HEK293 (cell line): ENCODE measurements around the gene TSPAN10.

Source experiments
- CTCF ChIA-PET: fragments of 350-600 bp; formaldehyde crosslinking; extraction: SDS; loops from one replicate; lab custom pipeline; 2021; ENCODE audit warnings: antibody characterized with exemption; lab: Yijun Ruan, JAX
- POLR2A ChIA-PET: fragments of 300-600 bp; formaldehyde crosslinking; extraction: SDS; loops from one replicate; lab custom pipeline; 2020; ENCODE audit warnings: antibody characterized with exemption, inconsistent platforms; lab: Yijun Ruan, JAX
- H3K27ac ChIP-seq: fragments of 200-500 bp; sonication (Bioruptor generic); 2 replicates; pipeline ENCODE4 v1.5.1; 2014; ENCODE audit warnings: low read depth, low read length, control low read depth, inconsistent platforms; ENCODE audit errors: extremely low read depth
- H3K36me3 ChIP-seq, 2 experiments: fragments of 200-500 bp in 1 of 2; sonication (Bioruptor generic) in 1 of 2; 1 replicate in 1 of 2; 2 replicates in 1 of 2; pipeline ENCODE4 v1.5.1; 2014 to 2017; ENCODE audit warnings: inconsistent platforms in 2 of 2, low read length in 2 of 2; ENCODE audit not compliant: control insufficient read depth in 2 of 2, insufficient read depth in 1 of 2
- H3K4me1 ChIP-seq: fragments of 200-500 bp; sonication (Bioruptor generic); 2 replicates; pipeline ENCODE4 v1.5.1; 2014; ENCODE audit warnings: mild to moderate bottlenecking, low read length, inconsistent platforms; ENCODE audit not compliant: control insufficient read depth, insufficient read depth
- H3K4me3 ChIP-seq: 2 replicates; pipeline ENCODE4 v1.5.1; 2011; ENCODE audit warnings: low read depth, mild to moderate bottlenecking, control low read depth, low read length, moderate library complexity
- H3K9me3 ChIP-seq: fragments of 200-500 bp; sonication (Bioruptor generic); 2 replicates; pipeline ENCODE4 v1.5.1; 2014; ENCODE audit warnings: low read depth, low read length, inconsistent platforms; ENCODE audit not compliant: control insufficient read depth, insufficient read depth
- GFI1B ChIP-seq: fragments of 450-650 bp; formaldehyde crosslinking; IDR thresholded peaks from 2 replicates; pipeline ENCODE4 v1.5.1; 2016; ENCODE audit warnings: missing biosample characterization, missing genetic modification characterization
- HOXA7 ChIP-seq: sonication (generic); formaldehyde crosslinking; IDR thresholded peaks from 2 replicates; pipeline ENCODE4 v1.8.1; 2022; ENCODE audit warnings: missing genetic modification reagents, borderline replicate concordance
- OVOL3 ChIP-seq: fragments of 450-650 bp; formaldehyde crosslinking; IDR thresholded peaks from 2 replicates; pipeline ENCODE4 v1.5.1; 2016; ENCODE audit warnings: missing biosample characterization, missing genetic modification characterization
- RBAK ChIP-seq: fragments of 450-650 bp; formaldehyde crosslinking; IDR thresholded peaks from 2 replicates; pipeline ENCODE4 v1.5.1; 2016; ENCODE audit warnings: missing biosample characterization, missing genetic modification characterization
- SP2 ChIP-seq: fragments of 450-650 bp; formaldehyde crosslinking; IDR thresholded peaks from 2 replicates; pipeline ENCODE4 v1.5.1; 2016; ENCODE audit warnings: missing biosample characterization, missing genetic modification characterization
- SP7 ChIP-seq: fragments of 450-650 bp; formaldehyde crosslinking; IDR thresholded peaks from 2 replicates; pipeline ENCODE4 v1.5.1; 2016; ENCODE audit warnings: missing biosample characterization, missing genetic modification characterization
- ZBTB48 ChIP-seq: fragments of 450-650 bp; formaldehyde crosslinking; IDR thresholded peaks from 2 replicates; pipeline ENCODE4 v1.5.1; 2016; ENCODE audit warnings: missing biosample characterization, missing genetic modification characterization
- ZFHX2 ChIP-seq: fragments of 450-650 bp; formaldehyde crosslinking; conservative IDR thresholded peaks from 2 replicates; pipeline ENCODE4 v1.5.1; 2016; ENCODE audit warnings: missing biosample characterization, missing genetic modification characterization
- ZFP69B ChIP-seq: fragments of 450-650 bp; formaldehyde crosslinking; IDR thresholded peaks from 2 replicates; pipeline ENCODE4 v1.5.1; 2016; ENCODE audit warnings: missing biosample characterization, missing genetic modification characterization
- ZIC2 ChIP-seq: fragments of 450-650 bp; formaldehyde crosslinking; IDR thresholded peaks from 2 replicates; pipeline ENCODE4 v1.5.1; 2016; ENCODE audit warnings: missing biosample characterization, missing genetic modification characterization
- ZNF10 ChIP-seq: fragments of 450-650 bp; formaldehyde crosslinking; IDR thresholded peaks from 2 replicates; pipeline ENCODE4 v1.5.1; 2017; ENCODE audit warnings: missing biosample characterization, missing genetic modification characterization
- ZNF146 ChIP-seq: fragments of 450-650 bp; formaldehyde crosslinking; IDR thresholded peaks from 2 replicates; pipeline ENCODE4 v1.5.1; 2016; ENCODE audit warnings: missing biosample characterization, missing genetic modification characterization
- ZNF16 ChIP-seq: fragments of 450-650 bp; formaldehyde crosslinking; IDR thresholded peaks from 2 replicates; pipeline ENCODE4 v1.5.1; 2016; ENCODE audit warnings: low read depth, missing biosample characterization, missing genetic modification characterization
- ZNF175 ChIP-seq: fragments of 450-650 bp; formaldehyde crosslinking; IDR thresholded peaks from 2 replicates; pipeline ENCODE4 v1.5.1; 2016; ENCODE audit warnings: missing biosample characterization, missing genetic modification characterization
- ZNF514 ChIP-seq: fragments of 450-650 bp; formaldehyde crosslinking; IDR thresholded peaks from 2 replicates; pipeline ENCODE4 v1.5.1; 2016; ENCODE audit warnings: missing biosample characterization, missing genetic modification characterization
- ZNF670 ChIP-seq: fragments of 450-650 bp; formaldehyde crosslinking; IDR thresholded peaks from 2 replicates; pipeline ENCODE4 v1.5.1; 2016; ENCODE audit warnings: missing biosample characterization, missing genetic modification characterization, low read depth
- ZNF76 ChIP-seq: fragments of 450-650 bp; formaldehyde crosslinking; IDR thresholded peaks from 2 replicates; pipeline ENCODE4; 2016; ENCODE audit warnings: low read depth, missing biosample characterization, missing genetic modification characterization, borderline replicate concordance
- TF ChIP-seq, protein P1 (sequence below): fragments of 450-650 bp; formaldehyde crosslinking; IDR thresholded peaks from 2 replicates; pipeline ENCODE4 v1.5.1; 2016; ENCODE audit warnings: missing biosample characterization, missing genetic modification characterization
- TF ChIP-seq, protein P2 (sequence below): fragments of 450-650 bp; formaldehyde crosslinking; IDR thresholded peaks from 2 replicates; pipeline ENCODE4 v1.5.1; 2016; ENCODE audit warnings: missing biosample characterization, missing genetic modification characterization
- TF ChIP-seq, protein P3 (sequence below): fragments of 450-650 bp; formaldehyde crosslinking; IDR thresholded peaks from 2 replicates; pipeline ENCODE4 v1.5.1; 2016; ENCODE audit warnings: missing biosample characterization, missing genetic modification characterization
- TF ChIP-seq, protein P4 (sequence below): fragments of 450-650 bp; formaldehyde crosslinking; IDR thresholded peaks from 2 replicates; pipeline ENCODE4 v1.5.1; 2017; ENCODE audit warnings: missing biosample characterization, missing genetic modification characterization
- TF ChIP-seq, protein P5 (sequence below): fragments of 450-650 bp; formaldehyde crosslinking; IDR thresholded peaks from 2 replicates; pipeline ENCODE4 v1.5.1; 2016; ENCODE audit warnings: missing biosample characterization, missing genetic modification characterization, borderline replicate concordance
- TF ChIP-seq, protein P6 (sequence below): fragments of 450-650 bp; formaldehyde crosslinking; IDR thresholded peaks from 2 replicates; pipeline ENCODE4 v1.5.1; 2016; ENCODE audit warnings: missing biosample characterization, missing genetic modification characterization

TSPAN10 gene

DNA sequence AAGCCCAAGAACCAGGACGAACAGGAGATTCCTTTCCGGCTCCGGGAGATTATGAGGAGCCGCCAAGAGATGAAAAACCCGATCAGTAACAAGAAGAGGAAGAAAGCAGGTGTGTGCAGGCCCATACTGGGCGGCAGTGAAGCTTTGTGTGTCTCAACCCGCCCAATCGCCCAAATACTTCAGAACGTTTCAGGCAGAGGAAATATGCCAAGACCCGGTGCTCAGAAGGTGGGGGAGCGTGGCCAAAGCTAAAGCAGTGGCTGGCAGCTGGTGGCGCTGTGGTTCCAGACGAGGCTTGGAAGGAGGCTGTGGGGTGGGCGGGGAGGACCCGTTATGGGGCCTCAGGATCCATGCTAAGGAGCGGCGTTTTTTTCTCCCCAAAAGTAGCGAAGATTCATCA, 30.8 kb downstream of the TSPAN10 start (continued):
- TF ChIP-seq, protein P1, sequence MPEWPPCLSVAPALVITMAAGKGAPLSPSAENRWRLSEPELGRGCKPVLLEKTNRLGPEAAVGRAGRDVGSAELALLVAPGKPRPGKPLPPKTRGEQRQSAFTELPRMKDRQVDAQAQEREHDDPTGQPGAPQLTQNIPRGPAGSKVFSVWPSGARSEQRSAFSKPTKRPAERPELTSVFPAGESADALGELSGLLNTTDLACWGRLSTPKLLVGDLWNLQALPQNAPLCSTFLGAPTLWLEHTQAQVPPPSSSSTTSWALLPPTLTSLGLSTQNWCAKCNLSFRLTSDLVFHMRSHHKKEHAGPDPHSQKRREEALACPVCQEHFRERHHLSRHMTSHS = no peak
- TF ChIP-seq, protein P2, sequence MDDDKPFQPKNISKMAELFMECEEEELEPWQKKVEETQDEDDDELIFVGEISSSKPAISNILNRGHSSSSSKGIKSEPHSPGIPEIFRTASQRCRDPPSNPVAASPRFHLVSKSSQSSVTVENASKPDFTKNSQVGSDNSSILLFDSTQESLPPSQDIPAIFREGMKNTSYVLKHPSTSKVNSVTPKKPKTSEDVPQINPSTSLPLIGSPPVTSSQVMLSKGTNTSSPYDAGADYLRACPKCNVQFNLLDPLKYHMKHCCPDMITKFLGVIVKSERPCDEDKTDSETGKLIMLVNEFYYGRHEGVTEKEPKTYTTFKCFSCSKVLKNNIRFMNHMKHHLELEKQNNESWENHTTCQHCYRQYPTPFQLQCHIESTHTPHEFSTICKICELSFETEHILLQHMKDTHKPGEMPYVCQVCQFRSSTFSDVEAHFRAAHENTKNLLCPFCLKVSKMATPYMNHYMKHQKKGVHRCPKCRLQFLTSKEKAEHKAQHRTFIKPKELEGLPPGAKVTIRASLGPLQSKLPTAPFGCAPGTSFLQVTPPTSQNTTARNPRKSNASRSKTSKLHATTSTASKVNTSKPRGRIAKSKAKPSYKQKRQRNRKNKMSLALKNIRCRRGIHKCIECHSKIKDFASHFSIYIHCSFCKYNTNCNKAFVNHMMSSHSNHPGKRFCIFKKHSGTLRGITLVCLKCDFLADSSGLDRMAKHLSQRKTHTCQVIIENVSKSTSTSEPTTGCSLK = no peak
- TF ChIP-seq ZFHX2 (tag by site-specific recombination) (0 out of 2 replicates have a peak, but pooled peaks have one; percentile 20), SP2 (tag by site-specific recombination) (peak; percentile 15; the same call in 1 of the 2 replicates), ZNF670 (tag by site-specific recombination) (no peak), ZNF514 (no peak)
- TF ChIP-seq, protein P3, sequence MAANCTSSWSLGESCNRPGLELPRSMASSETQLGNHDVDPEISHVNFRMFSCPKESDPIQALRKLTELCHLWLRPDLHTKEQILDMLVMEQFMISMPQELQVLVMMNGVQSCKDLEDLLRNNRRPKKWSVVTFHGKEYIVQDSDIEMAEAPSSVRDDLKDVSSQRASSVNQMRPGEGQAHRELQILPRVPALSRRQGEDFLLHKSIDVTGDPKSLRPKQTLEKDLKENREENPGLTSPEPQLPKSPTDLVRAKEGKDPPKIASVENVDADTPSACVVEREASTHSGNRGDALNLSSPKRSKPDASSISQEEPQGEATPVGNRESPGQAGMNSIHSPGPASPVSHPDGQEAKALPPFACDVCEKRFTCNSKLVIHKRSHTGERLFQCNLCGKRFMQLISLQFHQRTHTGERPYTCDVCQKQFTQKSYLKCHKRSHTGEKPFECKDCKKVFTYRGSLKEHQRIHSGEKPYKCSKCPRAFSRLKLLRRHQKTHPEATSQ (tag by site-specific recombination) = no peak
- TF ChIP-seq, protein P4, sequence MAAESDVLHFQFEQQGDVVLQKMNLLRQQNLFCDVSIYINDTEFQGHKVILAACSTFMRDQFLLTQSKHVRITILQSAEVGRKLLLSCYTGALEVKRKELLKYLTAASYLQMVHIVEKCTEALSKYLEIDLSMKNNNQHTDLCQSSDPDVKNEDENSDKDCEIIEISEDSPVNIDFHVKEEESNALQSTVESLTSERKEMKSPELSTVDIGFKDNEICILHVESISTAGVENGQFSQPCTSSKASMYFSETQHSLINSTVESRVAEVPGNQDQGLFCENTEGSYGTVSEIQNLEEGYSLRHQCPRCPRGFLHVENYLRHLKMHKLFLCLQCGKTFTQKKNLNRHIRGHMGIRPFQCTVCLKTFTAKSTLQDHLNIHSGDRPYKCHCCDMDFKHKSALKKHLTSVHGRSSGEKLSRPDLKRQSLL (tag by site-specific recombination) = no peak
- TF ChIP-seq, all 188 proteins: peak for 4

DNA sequence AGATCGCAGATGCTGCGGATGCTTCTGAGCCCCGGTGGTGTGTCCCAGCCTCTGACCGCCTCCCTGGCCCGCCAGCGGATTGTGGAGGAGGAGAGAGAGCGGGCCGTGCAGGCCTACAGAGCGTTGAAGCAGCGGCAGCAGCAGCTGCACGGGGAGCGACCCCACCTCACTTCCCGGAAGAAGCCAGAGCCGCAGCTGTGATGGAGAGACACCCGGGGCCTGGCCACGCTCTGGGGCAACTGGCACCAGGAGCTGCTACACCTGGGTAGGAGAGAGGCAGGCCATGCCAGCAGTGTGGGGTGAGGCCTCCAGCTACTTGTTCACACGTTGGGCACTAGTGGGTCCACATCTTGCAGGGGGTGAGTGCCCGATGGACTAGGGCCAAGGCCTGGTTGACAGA, 35.5 kb downstream of the TSPAN10 start:
- Histone ChIP-seq H3K4me1 (peaks cover 4% of the 10 kb centered on the region; the same call in 1 of the 2 replicates), H3K4me3 (no peak overlapping the region), H3K9me3 (no peaks in the 10 kb centered on the region), H3K27ac (no peak overlapping the region), H3K36me3 (peaks cover 47 to 76% of the 10 kb centered on the region in 2 experiments; a peak in 2 of 3 replicates)
- ChIA-PET CTCF (interaction anchor here (0.6 to 0.9 kb wide), 2 partner anchors 11 to 14 kb away, joined by 3 to 7 read pairs; partner anchors contain the start of genes ARL16 and HGS), POLR2A (interaction anchor here (0.6 to 3.0 kb wide), 3 partner anchors 10 to 38 kb away, joined by 3 to 16 read pairs (median 3); partner anchors contain the start of genes ARL16 and HGS)
- TF ChIP-seq OVOL3 (tag by site-specific recombination) (no peak), ZNF146 (no peak), ZFP69B (no peak), ZIC2 (tag by site-specific recombination) (no peak), ZNF10 (tag by site-specific recombination) (no peak), ZNF16 (tag by site-specific recombination) (no peak), GFI1B (no peak), SP7 (tag by site-specific recombination) (no peak), RBAK (tag by site-specific recombination) (no peak), ZNF76 (no peak), ZNF175 (tag by site-specific recombination) (no peak), ZBTB48 (tag by site-specific recombination) (no peak), HOXA7 (CRISPR knock-in tag) (no peak)
- TF ChIP-seq, protein P5, sequence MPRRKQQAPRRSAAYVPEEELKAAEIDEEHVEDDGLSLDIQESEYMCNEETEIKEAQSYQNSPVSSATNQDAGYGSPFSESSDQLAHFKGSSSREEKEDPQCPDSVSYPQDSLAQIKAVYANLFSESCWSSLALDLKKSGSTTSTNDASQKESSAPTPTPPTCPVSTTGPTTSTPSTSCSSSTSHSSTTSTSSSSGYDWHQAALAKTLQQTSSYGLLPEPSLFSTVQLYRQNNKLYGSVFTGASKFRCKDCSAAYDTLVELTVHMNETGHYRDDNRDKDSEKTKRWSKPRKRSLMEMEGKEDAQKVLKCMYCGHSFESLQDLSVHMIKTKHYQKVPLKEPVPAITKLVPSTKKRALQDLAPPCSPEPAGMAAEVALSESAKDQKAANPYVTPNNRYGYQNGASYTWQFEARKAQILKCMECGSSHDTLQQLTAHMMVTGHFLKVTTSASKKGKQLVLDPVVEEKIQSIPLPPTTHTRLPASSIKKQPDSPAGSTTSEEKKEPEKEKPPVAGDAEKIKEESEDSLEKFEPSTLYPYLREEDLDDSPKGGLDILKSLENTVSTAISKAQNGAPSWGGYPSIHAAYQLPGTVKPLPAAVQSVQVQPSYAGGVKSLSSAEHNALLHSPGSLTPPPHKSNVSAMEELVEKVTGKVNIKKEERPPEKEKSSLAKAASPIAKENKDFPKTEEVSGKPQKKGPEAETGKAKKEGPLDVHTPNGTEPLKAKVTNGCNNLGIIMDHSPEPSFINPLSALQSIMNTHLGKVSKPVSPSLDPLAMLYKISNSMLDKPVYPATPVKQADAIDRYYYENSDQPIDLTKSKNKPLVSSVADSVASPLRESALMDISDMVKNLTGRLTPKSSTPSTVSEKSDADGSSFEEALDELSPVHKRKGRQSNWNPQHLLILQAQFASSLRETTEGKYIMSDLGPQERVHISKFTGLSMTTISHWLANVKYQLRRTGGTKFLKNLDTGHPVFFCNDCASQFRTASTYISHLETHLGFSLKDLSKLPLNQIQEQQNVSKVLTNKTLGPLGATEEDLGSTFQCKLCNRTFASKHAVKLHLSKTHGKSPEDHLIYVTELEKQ (tag by site-specific recombination) = no peak
- TF ChIP-seq, protein P6, sequence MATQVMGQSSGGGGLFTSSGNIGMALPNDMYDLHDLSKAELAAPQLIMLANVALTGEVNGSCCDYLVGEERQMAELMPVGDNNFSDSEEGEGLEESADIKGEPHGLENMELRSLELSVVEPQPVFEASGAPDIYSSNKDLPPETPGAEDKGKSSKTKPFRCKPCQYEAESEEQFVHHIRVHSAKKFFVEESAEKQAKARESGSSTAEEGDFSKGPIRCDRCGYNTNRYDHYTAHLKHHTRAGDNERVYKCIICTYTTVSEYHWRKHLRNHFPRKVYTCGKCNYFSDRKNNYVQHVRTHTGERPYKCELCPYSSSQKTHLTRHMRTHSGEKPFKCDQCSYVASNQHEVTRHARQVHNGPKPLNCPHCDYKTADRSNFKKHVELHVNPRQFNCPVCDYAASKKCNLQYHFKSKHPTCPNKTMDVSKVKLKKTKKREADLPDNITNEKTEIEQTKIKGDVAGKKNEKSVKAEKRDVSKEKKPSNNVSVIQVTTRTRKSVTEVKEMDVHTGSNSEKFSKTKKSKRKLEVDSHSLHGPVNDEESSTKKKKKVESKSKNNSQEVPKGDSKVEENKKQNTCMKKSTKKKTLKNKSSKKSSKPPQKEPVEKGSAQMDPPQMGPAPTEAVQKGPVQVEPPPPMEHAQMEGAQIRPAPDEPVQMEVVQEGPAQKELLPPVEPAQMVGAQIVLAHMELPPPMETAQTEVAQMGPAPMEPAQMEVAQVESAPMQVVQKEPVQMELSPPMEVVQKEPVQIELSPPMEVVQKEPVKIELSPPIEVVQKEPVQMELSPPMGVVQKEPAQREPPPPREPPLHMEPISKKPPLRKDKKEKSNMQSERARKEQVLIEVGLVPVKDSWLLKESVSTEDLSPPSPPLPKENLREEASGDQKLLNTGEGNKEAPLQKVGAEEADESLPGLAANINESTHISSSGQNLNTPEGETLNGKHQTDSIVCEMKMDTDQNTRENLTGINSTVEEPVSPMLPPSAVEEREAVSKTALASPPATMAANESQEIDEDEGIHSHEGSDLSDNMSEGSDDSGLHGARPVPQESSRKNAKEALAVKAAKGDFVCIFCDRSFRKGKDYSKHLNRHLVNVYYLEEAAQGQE (tag by site-specific recombination) = no peak
- TF ChIP-seq, protein P3 (tag by site-specific recombination) = no peak
